Measurements from ENCODE around the gene SPIRE1.

SPIRE1 gene

GRCh38 chr18:12564378-12564777, 93.5 kb downstream of the SPIRE1 start:
- TF ChIP-seq GATA3 (IDR thresholded peaks at IDR 0.05; ENCODE audit: low read depth, low read length) (no peak), GATA2 (IDR thresholded peaks at IDR 0.05; ENCODE audit: low read depth, low read length) (no peak)

- no peak for TF ChIP-seq GATA3 (IDR thresholded peaks at IDR 0.05; ENCODE audit: low read depth, low read length)
- TF ChIP-seq GATA2 (IDR thresholded peaks at IDR 0.05; ENCODE audit: low read depth, low read length), result no peak
These were observed 98.6 kb downstream of the SPIRE1 start for GRCh38 chr18:12559319-12559718.

GRCh38 chr18:12556946-12557806, 100.7 kb downstream of the SPIRE1 start:
- TF ChIP-seq GATA2 (IDR thresholded peaks at IDR 0.05; ENCODE audit: low read depth, low read length) (no peak), GATA3 (IDR thresholded peaks at IDR 0.05; ENCODE audit: low read depth, low read length) (no peak)

GRCh38 chr18:12554796-12555388, 103.0 kb downstream of the SPIRE1 start:
- no peak for TF ChIP-seq GATA2 (IDR thresholded peaks at IDR 0.05; ENCODE audit: low read depth, low read length)
- no peak for TF ChIP-seq GATA3 (IDR thresholded peaks at IDR 0.05; ENCODE audit: low read depth, low read length)

GRCh38 chr18:12552879-12553242, 105.0 kb downstream of the SPIRE1 start:
- TF ChIP-seq GATA3 (IDR thresholded peaks at IDR 0.05; ENCODE audit: low read depth, low read length) (no peak), GATA2 (IDR thresholded peaks at IDR 0.05; ENCODE audit: low read depth, low read length) (no peak)

DNA sequence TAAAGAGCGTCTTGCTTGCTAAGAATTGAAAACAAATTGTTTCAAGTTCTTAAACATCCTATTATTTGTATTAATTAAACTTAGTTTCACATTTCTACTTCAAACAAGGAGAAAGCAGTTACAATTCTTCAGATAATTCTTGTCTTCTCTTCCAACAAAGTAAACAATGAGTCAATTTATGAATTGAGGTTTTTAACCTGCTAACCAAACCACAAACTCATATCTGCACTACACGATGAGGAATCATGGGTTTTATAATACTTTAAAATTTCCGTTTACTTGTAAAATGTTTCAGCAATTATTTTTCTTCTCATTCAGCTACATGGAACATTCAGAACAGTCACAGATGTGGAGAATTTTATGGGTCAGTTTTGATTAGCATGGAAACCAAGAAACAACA, 114.2 kb downstream of the SPIRE1 start:
- TF ChIP-seq GATA3 (IDR thresholded peaks at IDR 0.05; ENCODE audit: low read depth, low read length) (no peak), GATA2 (IDR thresholded peaks at IDR 0.05; ENCODE audit: low read depth, low read length) (no peak)

GRCh38 chr18:12540751-12541150, 117.2 kb downstream of the SPIRE1 start:
- TF ChIP-seq GATA3 (IDR thresholded peaks at IDR 0.05; ENCODE audit: low read depth, low read length) (no peak), GATA2 (IDR thresholded peaks at IDR 0.05; ENCODE audit: low read depth, low read length) (no peak)

GRCh38 chr18:12534820-12535219, 123.1 kb downstream of the SPIRE1 start:
- no peak for TF ChIP-seq GATA2 (IDR thresholded peaks at IDR 0.05; ENCODE audit: low read depth, low read length)
- TF ChIP-seq GATA3 (IDR thresholded peaks at IDR 0.05; ENCODE audit: low read depth, low read length), result no peak

DNA sequence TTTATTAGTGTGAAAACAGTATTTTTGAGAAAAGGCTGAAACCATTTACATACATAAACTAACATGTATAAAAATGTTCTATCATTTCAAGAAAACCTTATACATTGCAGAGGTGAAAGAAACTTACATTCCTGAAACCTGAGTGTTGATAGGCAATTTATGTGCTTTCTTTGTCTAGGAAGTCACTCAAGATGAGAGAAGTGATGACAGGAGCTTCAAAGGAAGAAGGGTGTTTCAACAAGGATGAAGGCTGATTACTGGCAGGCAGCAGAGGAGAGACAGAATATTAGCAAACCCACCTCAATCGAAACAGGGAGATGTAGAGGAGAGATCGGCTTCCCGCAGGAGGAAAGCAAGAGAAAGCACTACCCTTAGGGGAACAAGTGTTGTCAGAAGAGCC, 125.2 kb downstream of the SPIRE1 start:
- TF ChIP-seq GATA3 (IDR thresholded peaks at IDR 0.05; ENCODE audit: low read depth, low read length) (no peak), GATA2 (IDR thresholded peaks at IDR 0.05; ENCODE audit: low read depth, low read length) (no peak)

- no peak for TF ChIP-seq GATA3 (IDR thresholded peaks at IDR 0.05; ENCODE audit: low read depth, low read length)
- TF ChIP-seq GATA2 (IDR thresholded peaks at IDR 0.05; ENCODE audit: low read depth, low read length), result no peak
These were observed 126.2 kb downstream of the SPIRE1 start for GRCh38 chr18:12531749-12532148.

GRCh38 chr18:12520442-12520992, 137.4 kb downstream of the SPIRE1 start:
- TF ChIP-seq GATA2 (IDR thresholded peaks at IDR 0.05; ENCODE audit: low read depth, low read length), result no peak
- TF ChIP-seq GATA3 (IDR thresholded peaks at IDR 0.05; ENCODE audit: low read depth, low read length), result no peak

GRCh38 chr18:12518832-12519531, 138.9 kb downstream of the SPIRE1 start:
- no peak for TF ChIP-seq GATA2 (IDR thresholded peaks at IDR 0.05; ENCODE audit: low read depth, low read length)
- no peak for TF ChIP-seq GATA3 (IDR thresholded peaks at IDR 0.05; ENCODE audit: low read depth, low read length)

- TF ChIP-seq GATA3 (IDR thresholded peaks at IDR 0.05; ENCODE audit: low read depth, low read length) (no peak), GATA2 (IDR thresholded peaks at IDR 0.05; ENCODE audit: low read depth, low read length) (no peak)
These were observed 139.6 kb downstream of the SPIRE1 start for GRCh38 chr18:12518326-12518725.

- TF ChIP-seq GATA3 (IDR thresholded peaks at IDR 0.05; ENCODE audit: low read depth, low read length), result no peak
- no peak for TF ChIP-seq GATA2 (IDR thresholded peaks at IDR 0.05; ENCODE audit: low read depth, low read length)
These were observed 140.6 kb downstream of the SPIRE1 start for GRCh38 chr18:12517142-12517825.
